SK-N-SH (cell line): ENCODE data around the gene RAB3D. TPM values are rescaled to one million over a fixed set of nuclear protein-coding genes. Genes with fewer than 3 reads are reported as not detected.

Experiments used
- CTCF ChIA-PET: fragments of 300-600, 350-600 bp; formaldehyde crosslinking; extraction: SDS; loops from one replicate; lab custom pipeline; 2021; lab: Yijun Ruan, JAX
- POLR2A ChIA-PET: fragments of 350-600 bp; sonication (Branson Sonifier 250); formaldehyde crosslinking; extraction: SDS; loops from one replicate; lab custom pipeline; 2020; ENCODE audit warnings: antibody characterized with exemption, inconsistent platforms; lab: Yijun Ruan, JAX
- DNase-seq: peaks from one replicate; pipeline ENCODE4 v3.0.0; 2012
- H2AFZ ChIP-seq: fragments of 200-600 bp; sonication (generic); 2 replicates; pipeline ENCODE4 v1.8.1; 2016; ENCODE audit warnings: antibody characterized with exemption, mild to moderate bottlenecking, low read depth
- H3F3A ChIP-seq: fragments of 200-600 bp; sonication (generic); replicated peaks from 2 replicates; pipeline ENCODE3; 2016; ENCODE audit warnings: antibody characterized with exemption, mild to moderate bottlenecking; ENCODE audit not compliant: insufficient read depth
- H3K27ac ChIP-seq, 2 experiments: fragments of 200-500 bp in 1 of 2; fragments of 200-600 bp in 1 of 2; sonication (Bioruptor generic) in 1 of 2; sonication (generic), shearing (Covaris generic) in 1 of 2; 2 replicates each; pipeline versions ENCODE4 v1.5.1 to v1.6.1; 2014 to 2016; ENCODE audit warnings: low read depth in 2 of 2, inconsistent platforms in 1 of 2, low read length in 1 of 2, mild to moderate bottlenecking in 1 of 2, mixed read lengths in 1 of 2
- H3K27me3 ChIP-seq: fragments of 200-600 bp; sonication (generic), shearing (Covaris generic); 2 replicates; pipeline ENCODE4 v1.6.1; 2016; ENCODE audit warnings: mixed run types; ENCODE audit not compliant: insufficient read depth
- H3K36me3 ChIP-seq, 2 experiments: fragments of 200-500 bp in 1 of 2; fragments of 200-600 bp in 1 of 2; sonication (Bioruptor generic) in 1 of 2; sonication (generic) in 1 of 2; replicated peaks in 1 of 2; 2 replicates each; pipeline versions ENCODE3 to v1.5.1; 2014 to 2016; ENCODE audit warnings: low read length in 1 of 2, mild to moderate bottlenecking in 1 of 2; ENCODE audit not compliant: insufficient read depth in 2 of 2, control insufficient read depth in 1 of 2
- H3K4me1 ChIP-seq, 2 experiments: fragments of 200-500 bp in 1 of 2; fragments of 200-600 bp in 1 of 2; sonication (Bioruptor generic) in 1 of 2; sonication (generic), shearing (Covaris generic) in 1 of 2; 2 replicates each; pipeline versions ENCODE4 v1.5.1 to v1.6.1; 2014 to 2016; ENCODE audit warnings: low read depth in 1 of 2, low read length in 1 of 2, mixed run types in 1 of 2; ENCODE audit not compliant: insufficient read depth in 2 of 2, control insufficient read depth in 1 of 2
- H3K4me2 ChIP-seq: fragments of 200-600 bp; sonication (generic), shearing (Covaris generic); 2 replicates; pipeline ENCODE4 v1.6.1; 2017; ENCODE audit warnings: mixed run types
- H3K4me3 ChIP-seq, 2 experiments: fragments of 200-500 bp in 1 of 2; fragments of 200-600 bp in 1 of 2; sonication (Bioruptor generic) in 1 of 2; sonication (generic), shearing (Covaris generic) in 1 of 2; 2 replicates each; pipeline versions ENCODE4 v1.5.1 to v1.8.1; 2014 to 2016; ENCODE audit warnings: low read depth in 2 of 2, inconsistent platforms in 1 of 2, low read length in 1 of 2, mild to moderate bottlenecking in 1 of 2, mixed read lengths in 1 of 2, moderate library complexity in 1 of 2
- H3K79me2 ChIP-seq: fragments of 200-600 bp; sonication (generic); 2 replicates; pipeline ENCODE4 v1.8.1; 2017; ENCODE audit warnings: mild to moderate bottlenecking; ENCODE audit not compliant: insufficient read depth
- H3K9ac ChIP-seq: fragments of 200-600 bp; sonication (generic); 2 replicates; pipeline ENCODE4 v1.6.1; 2017; ENCODE audit warnings: mixed run types
- H3K9me2 ChIP-seq: fragments of 200-600 bp; sonication (generic); 2 replicates; pipeline ENCODE4 v1.6.1; 2017; ENCODE audit warnings: mixed run types
- H3K9me3 ChIP-seq: fragments of 200-600 bp; sonication (generic); 2 replicates; pipeline ENCODE4 v1.6.1; 2017; ENCODE audit warnings: mixed run types, mild to moderate bottlenecking, moderate library complexity
- H4K20me1 ChIP-seq: fragments of 200-600 bp; sonication (generic); 2 replicates; pipeline ENCODE4 v1.6.1; 2017; ENCODE audit warnings: mild to moderate bottlenecking, mixed run types; ENCODE audit not compliant: insufficient read depth
- EP300 ChIP-seq, 2 experiments: IDR thresholded peaks; 2 replicates each; pipeline versions ENCODE4 v1.4.0 to v1.6.1; 2012; ENCODE audit warnings: borderline replicate concordance in 1 of 2, low read depth in 1 of 2, low read length in 1 of 2
- EZH2phosphoT487 ChIP-seq: fragments of 200-600 bp; sonication (generic); IDR thresholded peaks from 2 replicates; pipeline ENCODE4 v1.6.1; 2017; ENCODE audit warnings: low read depth, mixed run types, mild to moderate bottlenecking, antibody characterized with exemption, moderate library complexity, borderline replicate concordance
- FOXJ3 ChIP-seq: sonication (generic); formaldehyde crosslinking; IDR thresholded peaks from 2 replicates; pipeline ENCODE4 v1.5.1; 2020; ENCODE audit warnings: mild to moderate bottlenecking, missing genetic modification reagents
- GATA2 ChIP-seq: sonication (generic); formaldehyde crosslinking; IDR thresholded peaks from 2 replicates; pipeline ENCODE4 v1.5.0; 2020; ENCODE audit warnings: mild to moderate bottlenecking, missing genetic modification reagents
- JUND ChIP-seq: IDR thresholded peaks from 2 replicates; pipeline ENCODE4 v1.4.0; 2012
- POLR2AphosphoS5 ChIP-seq: IDR thresholded peaks from 2 replicates; pipeline ENCODE4 v1.6.1; 2012; ENCODE audit warnings: low read depth, low read length
- RXRA ChIP-seq: IDR thresholded peaks from 2 replicates; pipeline ENCODE4 v1.4.0; 2012; ENCODE audit warnings: low read depth, mild to moderate bottlenecking, borderline replicate concordance
- SIN3A ChIP-seq: IDR thresholded peaks from 2 replicates; pipeline ENCODE4 v1.6.1; 2012; ENCODE audit warnings: low read depth, mild to moderate bottlenecking, low read length, moderate library complexity, borderline replicate concordance
- TEAD4 ChIP-seq: IDR thresholded peaks from 2 replicates; pipeline ENCODE4 v1.4.0; 2012; ENCODE audit warnings: mild to moderate bottlenecking, borderline replicate concordance; ENCODE audit not compliant: insufficient read depth
- YY1 ChIP-seq: IDR thresholded peaks from 2 replicates; pipeline ENCODE4 v1.4.0; 2012; ENCODE audit warnings: low read depth, mild to moderate bottlenecking
- WGBS: methylation state at CpG from one replicate; pipeline ENCODE4 v1.1.6; 2017; ENCODE audit warnings: low lambda C conversion rate; 5-methylcytosine and 5-hydroxymethylcytosine counted together
- polyA plus RNA-seq, 3 experiments: library from polyadenylated mRNA; depleted of rRNA; stranded (reverse); fragments of >200 nt; gene quantifications; 2 replicates each; pipeline ENCODE4 v1.2.3, GENCODE V29; 2012
- TF ChIP-seq, protein P1 (sequence below): fragments of 150-350 bp; IDR thresholded peaks from 2 replicates; pipeline ENCODE4 v1.6.1; 2016; ENCODE audit warnings: mild to moderate bottlenecking, low read depth, low read length
- TF ChIP-seq, protein P2 (sequence below): IDR thresholded peaks from 2 replicates; pipeline ENCODE4 v1.4.0; 2012; ENCODE audit warnings: low read depth
- TF ChIP-seq, protein P3 (sequence below): fragments of 200-600 bp; sonication (generic); IDR thresholded peaks from 2 replicates; pipeline ENCODE4 v1.6.1; 2017; ENCODE audit warnings: antibody characterized with exemption, mild to moderate bottlenecking, moderate library complexity
- TF ChIP-seq, protein P4 (sequence below): IDR thresholded peaks from 2 replicates; pipeline ENCODE4; 2012
- TF ChIP-seq, protein P5 (sequence below): fragments of 150-350 bp; IDR thresholded peaks from 2 replicates; pipeline ENCODE4 v1.6.1; 2017; ENCODE audit warnings: antibody characterized with exemption, low read length, low read depth, borderline replicate concordance
- TF ChIP-seq, protein P6 (sequence below): IDR thresholded peaks from 2 replicates; pipeline ENCODE4 v1.4.0; 2012; ENCODE audit warnings: low read depth, borderline replicate concordance
- TF ChIP-seq, protein P7 (sequence below): IDR thresholded peaks from 2 replicates; pipeline ENCODE4 v1.6.1; 2012; ENCODE audit warnings: mild to moderate bottlenecking, low read depth, low read length, moderate library complexity

The RAB3D gene
- polyA plus RNA-seq, 1 of the 3 experiments (the other 2 are of a cell fraction) = 27.0 TPM

DNA sequence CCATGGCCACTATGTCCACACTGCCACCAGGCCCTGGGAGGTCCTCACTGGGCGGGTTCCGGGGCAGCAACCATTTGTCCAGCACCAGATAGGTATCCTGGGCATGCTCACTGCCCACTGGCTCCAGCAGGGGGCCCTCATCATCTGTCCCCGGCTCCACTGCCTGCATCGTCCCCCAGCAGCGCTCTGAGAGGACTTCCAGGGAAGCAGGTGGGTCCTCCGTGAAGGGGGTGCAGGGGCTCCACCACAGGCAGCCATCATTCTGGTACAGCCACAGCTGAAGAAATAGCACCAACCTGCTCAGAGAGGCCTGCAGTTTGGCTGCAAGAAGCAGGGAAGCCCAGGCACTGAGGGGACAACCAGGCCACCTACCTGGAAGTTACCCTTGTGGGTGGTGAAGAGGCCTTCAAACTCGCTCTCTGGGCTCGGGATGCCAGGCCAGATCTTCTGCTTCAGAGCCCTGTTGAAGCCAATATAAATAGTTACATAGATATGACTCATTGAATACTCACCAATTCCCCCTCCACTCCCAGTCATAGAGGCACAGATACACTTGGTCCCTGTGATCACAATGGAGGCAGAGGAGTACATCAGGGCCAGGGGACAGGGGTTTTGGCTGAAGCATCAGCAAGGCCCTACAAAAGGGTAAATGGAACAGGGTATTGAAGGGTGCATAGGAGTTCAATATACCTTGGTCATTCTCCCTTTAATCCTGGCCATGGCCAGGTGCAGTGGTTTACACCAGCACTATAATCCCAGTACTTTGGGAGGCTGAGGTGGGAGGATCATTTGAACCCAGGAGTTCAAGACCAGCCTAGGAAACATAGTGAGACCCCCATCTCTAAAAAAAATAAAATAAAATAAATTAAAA, 39.1 kb upstream of the RAB3D start (continued):
- TF ChIP-seq, protein P1, sequence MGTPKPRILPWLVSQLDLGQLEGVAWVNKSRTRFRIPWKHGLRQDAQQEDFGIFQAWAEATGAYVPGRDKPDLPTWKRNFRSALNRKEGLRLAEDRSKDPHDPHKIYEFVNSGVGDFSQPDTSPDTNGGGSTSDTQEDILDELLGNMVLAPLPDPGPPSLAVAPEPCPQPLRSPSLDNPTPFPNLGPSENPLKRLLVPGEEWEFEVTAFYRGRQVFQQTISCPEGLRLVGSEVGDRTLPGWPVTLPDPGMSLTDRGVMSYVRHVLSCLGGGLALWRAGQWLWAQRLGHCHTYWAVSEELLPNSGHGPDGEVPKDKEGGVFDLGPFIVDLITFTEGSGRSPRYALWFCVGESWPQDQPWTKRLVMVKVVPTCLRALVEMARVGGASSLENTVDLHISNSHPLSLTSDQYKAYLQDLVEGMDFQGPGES = no peak

DNA sequence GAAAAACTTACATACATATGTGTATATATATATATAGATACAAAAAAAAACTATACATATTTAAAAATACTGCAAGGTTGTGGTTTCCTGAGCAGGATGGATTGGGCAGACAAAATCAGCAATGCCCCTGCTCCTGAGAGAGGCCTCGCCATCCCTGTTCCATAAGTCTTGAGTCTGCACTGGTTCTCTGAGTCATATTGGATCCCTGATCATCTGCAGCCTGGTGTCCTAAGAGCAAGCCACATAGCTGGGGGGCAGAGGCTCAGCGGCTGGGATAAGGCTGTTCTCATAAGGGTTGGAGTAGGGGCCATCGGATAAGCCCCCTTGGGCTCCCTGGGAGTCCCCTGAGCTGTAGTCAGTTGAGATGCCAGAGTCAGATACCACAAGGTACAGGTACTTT, 38.3 kb upstream of the RAB3D start:
- Histone ChIP-seq H3K4me2 (peak overlapping the region; percentile 66), H2AFZ (no peak overlapping the region), H3F3A (peaks cover 33% of the 10 kb centered on the region), H3K9ac (0 out of 2 replicates have a peak overlapping the region, but pooled peaks have one; percentile 23), H3K27me3 (no peaks in the 10 kb centered on the region), H3K9me2 (no peaks in the 10 kb centered on the region), H3K79me2 (peaks cover 23% of the 10 kb centered on the region), H3K4me3 (no peak overlapping the region; a peak in 1 of 4 replicates), H3K36me3 (no peaks in the 10 kb centered on the region), H3K9me3 (no peaks in the 10 kb centered on the region), H3K27ac (peak overlapping the region; percentile 58 to 88; a peak in 3 of 4 replicates), H3K4me1 (peaks cover 16 to 36% of the 10 kb centered on the region in 2 experiments), H4K20me1 (no peaks in the 10 kb centered on the region)
- CTCF ChIA-PET = interaction anchor here (0.7 to 5.9 kb wide), 15 partner anchors 9 to 105 kb away, joined by 3 to 66 read pairs (median 5); partner anchors contain the start of genes CCDC159, ELAVL3, ODAD3 and PRKCSH
- POLR2A ChIA-PET = interaction anchor here (0.8 to 1.2 kb wide), 3 partner anchors 84 to 151 kb away, joined by 3 to 4 read pairs (median 3); partner anchors contain the start of gene ECSIT
- no peak for DNase-seq
- WGBS = 53% methylated on average over 1 of the region's 3 CpGs
- no peak for TF ChIP-seq FOXJ3 (CRISPR knock-in tag)
- TF ChIP-seq EZH2phosphoT487 = no peak
- TF ChIP-seq, protein P2, sequence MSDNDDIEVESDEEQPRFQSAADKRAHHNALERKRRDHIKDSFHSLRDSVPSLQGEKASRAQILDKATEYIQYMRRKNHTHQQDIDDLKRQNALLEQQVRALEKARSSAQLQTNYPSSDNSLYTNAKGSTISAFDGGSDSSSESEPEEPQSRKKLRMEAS = no peak
- TF ChIP-seq YY1 = no peak
- no peak for TF ChIP-seq JUND
- TF ChIP-seq SIN3A = no peak
- no peak for TF ChIP-seq GATA2 (CRISPR knock-in tag)
- no peak for TF ChIP-seq TEAD4
- no peak for TF ChIP-seq POLR2AphosphoS5
- TF ChIP-seq, protein P3, sequence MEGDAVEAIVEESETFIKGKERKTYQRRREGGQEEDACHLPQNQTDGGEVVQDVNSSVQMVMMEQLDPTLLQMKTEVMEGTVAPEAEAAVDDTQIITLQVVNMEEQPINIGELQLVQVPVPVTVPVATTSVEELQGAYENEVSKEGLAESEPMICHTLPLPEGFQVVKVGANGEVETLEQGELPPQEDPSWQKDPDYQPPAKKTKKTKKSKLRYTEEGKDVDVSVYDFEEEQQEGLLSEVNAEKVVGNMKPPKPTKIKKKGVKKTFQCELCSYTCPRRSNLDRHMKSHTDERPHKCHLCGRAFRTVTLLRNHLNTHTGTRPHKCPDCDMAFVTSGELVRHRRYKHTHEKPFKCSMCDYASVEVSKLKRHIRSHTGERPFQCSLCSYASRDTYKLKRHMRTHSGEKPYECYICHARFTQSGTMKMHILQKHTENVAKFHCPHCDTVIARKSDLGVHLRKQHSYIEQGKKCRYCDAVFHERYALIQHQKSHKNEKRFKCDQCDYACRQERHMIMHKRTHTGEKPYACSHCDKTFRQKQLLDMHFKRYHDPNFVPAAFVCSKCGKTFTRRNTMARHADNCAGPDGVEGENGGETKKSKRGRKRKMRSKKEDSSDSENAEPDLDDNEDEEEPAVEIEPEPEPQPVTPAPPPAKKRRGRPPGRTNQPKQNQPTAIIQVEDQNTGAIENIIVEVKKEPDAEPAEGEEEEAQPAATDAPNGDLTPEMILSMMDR = no peak
- TF ChIP-seq EP300 (IDR thresholded peaks at IDR 0.05; ENCODE audit: borderline replicate concordance in 1 of 2, low read depth in 1 of 2, low read length in 1 of 2) = no peak
- TF ChIP-seq, protein P4, sequence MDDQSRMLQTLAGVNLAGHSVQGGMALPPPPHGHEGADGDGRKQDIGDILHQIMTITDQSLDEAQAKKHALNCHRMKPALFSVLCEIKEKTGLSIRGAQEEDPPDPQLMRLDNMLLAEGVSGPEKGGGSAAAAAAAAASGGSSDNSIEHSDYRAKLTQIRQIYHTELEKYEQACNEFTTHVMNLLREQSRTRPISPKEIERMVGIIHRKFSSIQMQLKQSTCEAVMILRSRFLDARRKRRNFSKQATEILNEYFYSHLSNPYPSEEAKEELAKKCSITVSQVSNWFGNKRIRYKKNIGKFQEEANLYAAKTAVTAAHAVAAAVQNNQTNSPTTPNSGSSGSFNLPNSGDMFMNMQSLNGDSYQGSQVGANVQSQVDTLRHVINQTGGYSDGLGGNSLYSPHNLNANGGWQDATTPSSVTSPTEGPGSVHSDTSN = no peak
- TF ChIP-seq, protein P5, sequence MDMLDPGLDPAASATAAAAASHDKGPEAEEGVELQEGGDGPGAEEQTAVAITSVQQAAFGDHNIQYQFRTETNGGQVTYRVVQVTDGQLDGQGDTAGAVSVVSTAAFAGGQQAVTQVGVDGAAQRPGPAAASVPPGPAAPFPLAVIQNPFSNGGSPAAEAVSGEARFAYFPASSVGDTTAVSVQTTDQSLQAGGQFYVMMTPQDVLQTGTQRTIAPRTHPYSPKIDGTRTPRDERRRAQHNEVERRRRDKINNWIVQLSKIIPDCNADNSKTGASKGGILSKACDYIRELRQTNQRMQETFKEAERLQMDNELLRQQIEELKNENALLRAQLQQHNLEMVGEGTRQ = no peak
- TF ChIP-seq, protein P6, sequence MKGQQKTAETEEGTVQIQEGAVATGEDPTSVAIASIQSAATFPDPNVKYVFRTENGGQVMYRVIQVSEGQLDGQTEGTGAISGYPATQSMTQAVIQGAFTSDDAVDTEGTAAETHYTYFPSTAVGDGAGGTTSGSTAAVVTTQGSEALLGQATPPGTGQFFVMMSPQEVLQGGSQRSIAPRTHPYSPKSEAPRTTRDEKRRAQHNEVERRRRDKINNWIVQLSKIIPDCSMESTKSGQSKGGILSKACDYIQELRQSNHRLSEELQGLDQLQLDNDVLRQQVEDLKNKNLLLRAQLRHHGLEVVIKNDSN = no peak
- TF ChIP-seq RXRA = no peak
- TF ChIP-seq, protein P7, sequence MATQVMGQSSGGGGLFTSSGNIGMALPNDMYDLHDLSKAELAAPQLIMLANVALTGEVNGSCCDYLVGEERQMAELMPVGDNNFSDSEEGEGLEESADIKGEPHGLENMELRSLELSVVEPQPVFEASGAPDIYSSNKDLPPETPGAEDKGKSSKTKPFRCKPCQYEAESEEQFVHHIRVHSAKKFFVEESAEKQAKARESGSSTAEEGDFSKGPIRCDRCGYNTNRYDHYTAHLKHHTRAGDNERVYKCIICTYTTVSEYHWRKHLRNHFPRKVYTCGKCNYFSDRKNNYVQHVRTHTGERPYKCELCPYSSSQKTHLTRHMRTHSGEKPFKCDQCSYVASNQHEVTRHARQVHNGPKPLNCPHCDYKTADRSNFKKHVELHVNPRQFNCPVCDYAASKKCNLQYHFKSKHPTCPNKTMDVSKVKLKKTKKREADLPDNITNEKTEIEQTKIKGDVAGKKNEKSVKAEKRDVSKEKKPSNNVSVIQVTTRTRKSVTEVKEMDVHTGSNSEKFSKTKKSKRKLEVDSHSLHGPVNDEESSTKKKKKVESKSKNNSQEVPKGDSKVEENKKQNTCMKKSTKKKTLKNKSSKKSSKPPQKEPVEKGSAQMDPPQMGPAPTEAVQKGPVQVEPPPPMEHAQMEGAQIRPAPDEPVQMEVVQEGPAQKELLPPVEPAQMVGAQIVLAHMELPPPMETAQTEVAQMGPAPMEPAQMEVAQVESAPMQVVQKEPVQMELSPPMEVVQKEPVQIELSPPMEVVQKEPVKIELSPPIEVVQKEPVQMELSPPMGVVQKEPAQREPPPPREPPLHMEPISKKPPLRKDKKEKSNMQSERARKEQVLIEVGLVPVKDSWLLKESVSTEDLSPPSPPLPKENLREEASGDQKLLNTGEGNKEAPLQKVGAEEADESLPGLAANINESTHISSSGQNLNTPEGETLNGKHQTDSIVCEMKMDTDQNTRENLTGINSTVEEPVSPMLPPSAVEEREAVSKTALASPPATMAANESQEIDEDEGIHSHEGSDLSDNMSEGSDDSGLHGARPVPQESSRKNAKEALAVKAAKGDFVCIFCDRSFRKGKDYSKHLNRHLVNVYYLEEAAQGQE = no peak
